Activated CD4-positive, CD25-positive, alpha-beta regulatory T cell treated with anti-CD3 and anti-CD28 coated beads, Interleukin-2, amount 50 U/mL, for 72 hours (primary cell): Measurements from ENCODE around the gene CLEC7A.

Experiments
- DNase-seq: peaks from one replicate; pipeline ENCODE4 v3.0.0; 2021

The CLEC7A gene

DNA sequence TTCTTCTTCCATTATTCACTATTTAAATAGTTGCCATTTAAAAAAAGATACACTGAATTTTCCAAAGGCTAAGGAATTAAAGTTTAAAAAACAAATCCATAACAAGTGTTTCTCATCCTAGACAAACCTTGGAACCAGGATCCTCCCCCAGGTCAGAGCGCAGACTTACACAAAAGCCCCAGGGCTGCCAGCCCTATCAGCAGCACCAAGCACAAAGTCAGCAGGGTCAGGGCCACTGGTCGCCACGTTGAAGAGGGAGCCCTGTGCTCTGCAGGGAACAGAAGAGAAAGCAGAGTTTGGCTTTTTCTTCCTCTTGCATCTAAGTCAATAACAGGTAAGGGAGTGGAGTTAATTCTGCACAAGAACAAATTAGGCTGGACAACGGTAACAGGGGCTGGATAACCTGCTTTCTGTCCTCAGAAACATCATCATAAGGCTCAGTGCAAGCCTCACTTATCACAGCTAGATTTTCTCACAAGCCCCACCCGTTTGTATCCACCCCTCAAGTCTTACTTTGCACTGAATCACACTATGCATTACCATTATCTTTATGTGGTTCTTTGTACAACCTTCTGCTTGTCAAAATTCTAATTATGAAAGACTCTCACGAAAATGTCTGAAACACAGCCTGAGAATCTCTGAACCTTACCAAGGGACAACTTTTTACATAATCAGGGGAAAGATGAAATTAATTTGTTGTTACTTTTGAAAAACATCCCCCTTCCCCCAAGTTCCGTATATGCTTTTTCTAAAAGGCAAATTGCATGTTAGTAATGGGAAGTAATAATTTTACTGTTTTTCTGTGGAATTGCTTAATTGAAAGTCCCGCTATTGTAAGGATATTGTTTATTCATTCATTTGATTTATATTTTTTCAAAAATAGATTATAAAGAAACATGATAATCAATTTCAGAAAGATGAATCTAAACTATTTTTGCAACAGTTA is 40.8 kb downstream of the CLEC7A start:
- no peak for DNase-seq

DNA sequence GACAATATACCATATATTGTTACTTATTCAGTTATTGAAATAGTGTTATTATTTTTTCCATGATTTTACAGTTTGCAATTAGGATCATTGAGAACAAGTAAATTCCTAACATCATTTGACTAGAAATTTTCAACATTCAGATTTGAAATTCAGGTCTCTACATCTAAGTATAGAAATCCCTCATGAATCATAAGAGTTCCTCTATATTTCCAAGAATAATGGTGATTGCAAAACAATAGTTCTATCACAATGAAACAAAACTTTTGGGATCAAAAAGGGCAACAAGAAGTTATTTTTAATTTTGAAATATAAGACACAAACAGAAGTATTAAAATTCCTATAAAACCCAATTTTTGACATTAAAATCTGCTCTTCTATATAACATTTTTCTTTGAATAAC is 42.0 kb downstream of the CLEC7A start:
- DNase-seq = no peak

DNA sequence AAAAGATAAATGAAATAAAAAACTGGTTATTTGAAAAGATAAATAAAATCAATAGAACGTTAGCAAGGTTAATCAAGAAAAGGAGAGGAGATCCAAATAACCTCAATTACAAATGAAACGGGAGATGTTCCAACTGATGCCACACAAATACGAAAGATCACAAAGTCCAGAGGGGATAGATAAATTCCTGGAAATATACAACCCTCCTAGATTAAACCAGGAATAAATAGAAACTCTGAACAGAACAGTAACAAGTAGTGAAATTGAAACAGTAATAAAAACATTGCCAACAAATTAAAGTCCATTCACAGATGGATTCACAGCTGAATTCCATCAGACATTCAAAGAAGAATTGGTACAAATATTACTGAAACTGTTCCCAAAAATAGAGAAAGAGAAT is 43.6 kb downstream of the CLEC7A start:
- DNase-seq = no peak

DNA sequence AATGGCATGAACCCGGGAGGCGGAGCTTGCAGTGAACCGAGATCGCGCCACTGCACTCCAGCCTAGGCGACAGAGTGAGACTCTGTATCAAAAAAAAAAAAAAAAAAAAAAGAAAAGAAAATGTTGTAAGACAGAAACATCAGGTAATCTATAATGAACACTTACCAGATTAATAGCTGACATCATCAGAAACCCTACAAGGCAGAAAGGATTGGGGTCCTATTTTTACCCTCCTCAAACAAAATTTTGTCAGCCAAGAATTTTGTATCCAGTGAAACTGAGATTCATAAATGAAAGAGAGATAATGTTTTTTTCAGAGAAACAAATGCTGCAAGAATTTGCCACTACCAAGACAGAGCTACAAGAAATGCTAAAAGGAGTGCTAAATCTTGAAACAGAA is 45.3 kb downstream of the CLEC7A start:
- DNase-seq = no peak

DNA sequence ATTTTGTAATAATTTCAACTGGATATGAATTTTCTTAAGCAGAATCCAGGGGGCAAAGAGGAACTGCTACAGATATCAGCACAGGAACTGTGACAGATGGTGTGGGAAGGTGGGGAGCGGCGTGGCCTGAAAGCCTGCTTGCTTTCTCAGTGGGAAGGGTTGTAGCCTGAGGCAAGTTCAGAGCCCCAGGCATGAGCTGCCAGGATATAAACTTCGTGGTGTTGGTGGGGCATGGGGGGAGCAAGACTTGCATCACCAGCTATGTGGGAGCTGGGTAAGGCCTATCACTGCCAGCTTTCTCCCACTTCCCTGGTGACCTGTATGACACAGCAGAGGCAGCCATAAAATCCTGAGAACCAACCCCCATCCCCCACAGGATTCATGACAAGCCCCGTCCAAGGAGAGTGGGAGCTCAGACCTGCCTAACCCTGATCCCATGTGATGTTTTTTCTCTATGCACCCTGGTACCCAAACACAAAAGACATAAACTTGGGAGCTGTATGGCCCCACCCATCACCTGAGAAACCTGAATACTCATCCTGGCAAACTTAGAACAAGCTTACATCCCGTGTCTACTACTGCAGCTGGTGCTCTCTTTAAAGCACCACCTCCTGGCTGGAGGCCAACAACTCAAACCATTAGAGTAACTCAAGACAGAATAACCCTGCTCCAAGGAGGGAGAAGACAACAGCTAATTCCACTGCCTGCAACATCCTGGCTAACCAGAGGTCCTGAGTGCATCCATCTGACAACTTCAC is 47.7 kb downstream of the CLEC7A start:
- DNase-seq = no peak

DNA sequence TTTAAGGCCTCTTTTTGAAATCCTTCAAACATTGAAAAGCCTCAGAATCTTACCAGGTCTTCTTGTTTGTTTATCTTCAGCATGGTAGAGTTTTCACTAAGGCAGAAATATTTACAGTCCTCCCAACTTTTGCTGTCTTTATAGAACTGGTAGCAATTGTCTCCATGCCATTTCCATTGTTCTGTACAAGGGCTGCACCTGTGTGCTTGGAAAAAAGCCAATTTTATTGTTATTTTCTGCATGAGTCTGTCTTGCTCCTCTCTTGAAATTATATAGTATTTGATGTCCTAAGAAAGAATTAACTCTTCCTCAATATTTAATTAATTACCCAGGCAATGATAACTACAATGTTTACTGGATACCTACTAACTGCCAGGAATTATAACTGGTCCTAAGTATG is 54.5 kb downstream of the CLEC7A start:
- no peak for DNase-seq

DNA sequence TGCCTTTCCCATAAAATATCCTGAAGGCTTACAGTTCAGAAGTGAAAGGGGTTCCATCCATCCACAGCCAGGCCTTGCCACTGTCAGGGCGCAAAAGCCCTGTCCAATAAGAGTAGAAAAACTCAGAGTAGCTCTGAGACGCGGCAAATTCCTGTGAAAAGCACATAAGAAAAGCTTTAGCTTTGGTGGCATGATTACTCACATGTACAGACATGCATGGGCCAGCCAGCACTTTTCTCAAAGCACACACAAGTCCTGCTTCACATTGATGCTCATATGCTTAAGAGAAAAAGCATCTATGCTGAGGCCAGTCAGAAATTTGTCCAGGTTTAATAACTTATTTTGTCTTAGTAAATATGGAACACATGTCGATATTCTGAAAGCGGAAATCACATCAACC is 56.7 kb downstream of the CLEC7A start:
- no peak for DNase-seq

DNA sequence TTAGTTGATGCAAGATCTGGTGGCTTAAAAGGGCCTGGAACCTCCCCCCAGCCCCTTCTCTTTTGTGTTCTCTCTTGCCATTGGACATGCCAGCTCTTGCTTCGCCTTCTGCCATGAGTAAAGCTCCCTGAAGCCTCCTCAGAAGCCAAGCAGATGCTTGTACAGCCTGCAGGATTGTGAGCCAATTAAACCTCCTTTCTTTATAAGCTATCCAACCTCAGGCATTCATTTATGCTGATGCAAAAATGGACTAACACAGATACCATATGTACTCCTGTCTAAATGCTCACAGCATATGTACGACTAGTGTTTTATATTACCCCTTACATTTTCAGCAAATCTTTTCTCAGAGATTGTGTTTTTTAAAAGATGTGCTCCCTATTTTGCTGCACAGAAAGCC is 57.9 kb downstream of the CLEC7A start:
- no peak for DNase-seq

DNA sequence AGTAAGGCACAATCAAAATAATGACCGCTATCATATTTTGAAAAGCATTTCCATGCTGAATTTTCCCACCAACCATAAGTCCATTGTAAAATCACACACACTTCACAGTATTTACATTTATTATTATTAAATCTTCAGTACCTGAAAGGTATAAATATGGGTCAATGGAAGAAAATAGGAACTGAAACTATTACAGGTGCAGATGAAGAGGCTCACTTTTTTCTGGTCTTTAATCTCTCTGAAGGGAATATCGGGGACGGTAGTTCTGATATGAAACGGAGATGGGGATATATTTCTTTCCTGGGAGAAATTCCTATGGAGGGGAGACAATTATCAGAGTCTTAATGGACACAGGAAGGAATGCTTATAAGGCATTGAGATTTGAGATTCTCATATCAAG is 59.6 kb downstream of the CLEC7A start:
- DNase-seq = no peak

DNA sequence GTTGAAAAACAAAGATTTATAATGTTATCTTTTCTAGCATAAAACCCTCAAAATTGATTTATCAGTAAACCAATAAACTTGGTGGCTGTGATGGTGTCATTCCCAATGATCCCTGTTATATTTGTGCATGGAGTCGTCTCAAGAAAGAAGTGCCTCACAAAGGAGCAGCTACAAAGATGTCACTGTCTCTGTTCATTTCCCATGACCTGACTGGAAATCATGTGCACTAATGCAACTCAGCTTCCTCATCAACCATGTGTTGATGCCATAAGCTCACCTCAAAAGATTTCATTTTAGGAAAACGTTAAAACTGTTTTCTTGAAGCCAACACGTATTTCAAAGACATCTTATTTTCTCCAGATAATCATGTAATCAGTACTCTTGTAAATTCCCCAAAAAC is 60.0 kb downstream of the CLEC7A start:
- DNase-seq = no peak

DNA sequence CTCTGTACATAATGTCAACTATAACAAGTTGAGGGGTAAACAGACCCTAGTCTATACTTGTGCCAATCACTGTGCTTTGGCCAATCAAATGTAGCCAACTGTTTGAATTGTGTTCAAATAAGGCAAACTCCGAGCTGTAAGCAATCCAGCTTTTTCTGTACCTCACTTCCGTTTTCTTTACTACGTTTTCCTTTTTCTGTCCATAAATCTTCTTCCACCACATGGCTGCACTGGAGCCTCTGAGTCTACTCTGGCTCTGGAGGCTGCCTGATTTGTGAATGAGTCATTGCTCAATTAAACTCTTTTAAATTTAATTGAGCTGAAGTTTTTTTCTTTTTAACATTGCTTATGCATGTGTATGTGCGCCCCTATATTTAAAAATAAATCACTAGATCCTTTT is 60.9 kb downstream of the CLEC7A start:
- DNase-seq = no peak

DNA sequence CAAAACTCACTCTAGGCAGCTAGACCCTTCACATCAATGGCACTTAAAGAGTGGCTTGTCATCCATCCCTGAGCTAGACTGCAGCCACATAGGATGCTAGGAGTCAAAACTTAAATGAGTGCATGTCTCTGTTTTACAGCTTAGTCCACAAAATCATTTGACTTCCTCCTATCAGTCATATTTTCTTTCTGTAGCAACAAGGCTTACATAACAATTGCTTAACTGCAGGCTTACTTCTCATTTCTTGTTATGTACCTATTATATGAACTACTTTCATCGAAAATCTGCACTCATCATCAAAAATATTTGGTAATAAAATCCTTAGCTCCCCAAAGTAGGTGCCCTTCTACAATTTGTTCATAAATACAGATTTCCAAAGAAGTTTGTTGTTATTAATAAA is 61.4 kb downstream of the CLEC7A start:
- no peak for DNase-seq

DNA sequence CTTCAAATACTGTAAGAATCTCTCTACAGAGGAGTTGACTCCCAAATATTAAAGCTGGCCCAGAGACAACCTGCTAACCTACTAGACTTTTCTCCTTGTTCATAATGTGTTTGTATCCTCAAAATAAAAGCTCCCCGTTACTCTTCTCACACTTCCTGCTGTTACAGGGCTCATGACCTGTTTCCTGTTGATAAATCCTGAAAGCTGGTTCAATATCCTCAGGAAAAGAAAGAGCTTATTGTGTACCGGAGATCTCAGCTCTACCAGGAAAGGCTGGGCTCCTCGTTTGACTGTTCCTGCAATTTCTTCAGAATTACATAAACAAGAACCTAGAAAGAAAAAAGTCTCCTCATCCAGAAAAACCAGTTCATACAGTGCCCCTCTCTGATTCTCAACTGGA is 62.1 kb downstream of the CLEC7A start:
- no peak for DNase-seq

DNA sequence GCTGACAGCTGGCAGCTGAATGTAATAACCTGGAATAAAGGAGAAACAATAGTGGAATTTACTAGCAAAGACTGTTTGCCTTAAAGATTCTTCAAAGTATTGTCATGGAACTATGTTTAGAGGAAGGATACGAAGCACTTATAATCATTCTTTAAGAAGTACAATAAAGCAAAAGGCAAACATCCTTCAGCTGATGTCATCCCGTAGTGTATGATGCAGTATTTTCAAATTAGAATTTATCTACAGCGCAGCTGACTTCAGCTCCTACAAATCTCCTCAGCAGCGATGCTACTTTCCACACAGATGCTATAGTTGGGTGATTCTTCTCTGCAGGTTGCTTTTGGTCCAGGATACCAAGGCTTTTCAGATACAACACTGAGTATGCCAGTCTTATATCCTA is 62.7 kb downstream of the CLEC7A start:
- no peak for DNase-seq
